GM19463 (cell line): Measurements from ENCODE around the gene RPS19.
"Not testable (repeated sequence)": the region's sequence is repeated elsewhere in the genome, so short reads cannot be mapped to it uniquely, and the experiment has no call there.

Source experiments
- ATAC-seq: cut with Tn5 transposase; IDR thresholded peaks from one replicate; pipeline ENCODE4 v1.9.1; 2021; ENCODE audit warnings: mild to moderate bottlenecking, moderate library complexity; ENCODE audit not compliant: unreplicated experiment

The RPS19 gene

GRCh38 chr19:41912899-41913537 lies 53.0 kb downstream of the RPS19 start:
- no peak for ATAC-seq

- no peak for ATAC-seq
Measured at GRCh38 chr19:41913538-41914423, 53.7 kb downstream of the RPS19 start.

- not testable (repeated sequence) for ATAC-seq
Measured at GRCh38 chr19:41914424-41914834, 54.4 kb downstream of the RPS19 start.

- ATAC-seq = no peak
Measured at GRCh38 chr19:41915021-41915775, 55.1 kb downstream of the RPS19 start.

- ATAC-seq = no peak
Measured at GRCh38 chr19:41915776-41916414, 55.8 kb downstream of the RPS19 start.

- ATAC-seq = no peak
Measured at GRCh38 chr19:41917676-41918075, 57.6 kb downstream of the RPS19 start.

GRCh38 chr19:41918095-41918494 lies 58.0 kb downstream of the RPS19 start:
- ATAC-seq = no peak

GRCh38 chr19:41918653-41919244 lies 58.7 kb downstream of the RPS19 start:
- no peak for ATAC-seq

- no peak for ATAC-seq
Measured at GRCh38 chr19:41919948-41920712, 60.1 kb downstream of the RPS19 start.

- ATAC-seq = no peak
Measured at GRCh38 chr19:41920882-41921576, 61.0 kb downstream of the RPS19 start.

- no peak for ATAC-seq
Measured at GRCh38 chr19:41921577-41922576, 61.8 kb downstream of the RPS19 start.
